SK-N-SH (cell line): ENCODE data around the gene DCAF17. TPM values are rescaled to one million over a fixed set of nuclear protein-coding genes. Genes with fewer than 3 reads are reported as not detected.

ENCODE experiments used
- CTCF ChIA-PET: fragments of 300-600, 350-600 bp; formaldehyde crosslinking; extraction: SDS; loops from one replicate; lab custom pipeline; 2021; lab: Yijun Ruan, JAX
- POLR2A ChIA-PET: fragments of 350-600 bp; sonication (Branson Sonifier 250); formaldehyde crosslinking; extraction: SDS; loops from one replicate; lab custom pipeline; 2020; ENCODE audit warnings: antibody characterized with exemption, inconsistent platforms; lab: Yijun Ruan, JAX
- DNase-seq: peaks from one replicate; pipeline ENCODE4 v3.0.0; 2012
- H2AFZ ChIP-seq: fragments of 200-600 bp; sonication (generic); 2 replicates; pipeline ENCODE4 v1.8.1; 2016; ENCODE audit warnings: antibody characterized with exemption, mild to moderate bottlenecking, low read depth
- H3F3A ChIP-seq: fragments of 200-600 bp; sonication (generic); replicated peaks from 2 replicates; pipeline ENCODE3; 2016; ENCODE audit warnings: antibody characterized with exemption, mild to moderate bottlenecking; ENCODE audit not compliant: insufficient read depth
- H3K27ac ChIP-seq, 2 experiments: fragments of 200-500 bp in 1 of 2; fragments of 200-600 bp in 1 of 2; sonication (Bioruptor generic) in 1 of 2; sonication (generic), shearing (Covaris generic) in 1 of 2; 2 replicates each; pipeline versions ENCODE4 v1.5.1 to v1.6.1; 2014 to 2016; ENCODE audit warnings: low read depth in 2 of 2, inconsistent platforms in 1 of 2, low read length in 1 of 2, mild to moderate bottlenecking in 1 of 2, mixed read lengths in 1 of 2
- H3K27me3 ChIP-seq: fragments of 200-600 bp; sonication (generic), shearing (Covaris generic); 2 replicates; pipeline ENCODE4 v1.6.1; 2016; ENCODE audit warnings: mixed run types; ENCODE audit not compliant: insufficient read depth
- H3K36me3 ChIP-seq, 2 experiments: fragments of 200-500 bp in 1 of 2; fragments of 200-600 bp in 1 of 2; sonication (Bioruptor generic) in 1 of 2; sonication (generic) in 1 of 2; replicated peaks in 1 of 2; 2 replicates each; pipeline versions ENCODE3 to v1.5.1; 2014 to 2016; ENCODE audit warnings: low read length in 1 of 2, mild to moderate bottlenecking in 1 of 2; ENCODE audit not compliant: insufficient read depth in 2 of 2, control insufficient read depth in 1 of 2
- H3K4me1 ChIP-seq, 2 experiments: fragments of 200-500 bp in 1 of 2; fragments of 200-600 bp in 1 of 2; sonication (Bioruptor generic) in 1 of 2; sonication (generic), shearing (Covaris generic) in 1 of 2; 2 replicates each; pipeline versions ENCODE4 v1.5.1 to v1.6.1; 2014 to 2016; ENCODE audit warnings: low read depth in 1 of 2, low read length in 1 of 2, mixed run types in 1 of 2; ENCODE audit not compliant: insufficient read depth in 2 of 2, control insufficient read depth in 1 of 2
- H3K4me2 ChIP-seq: fragments of 200-600 bp; sonication (generic), shearing (Covaris generic); 2 replicates; pipeline ENCODE4 v1.6.1; 2017; ENCODE audit warnings: mixed run types
- H3K4me3 ChIP-seq, 2 experiments: fragments of 200-500 bp in 1 of 2; fragments of 200-600 bp in 1 of 2; sonication (Bioruptor generic) in 1 of 2; sonication (generic), shearing (Covaris generic) in 1 of 2; 2 replicates each; pipeline versions ENCODE4 v1.5.1 to v1.8.1; 2014 to 2016; ENCODE audit warnings: low read depth in 2 of 2, inconsistent platforms in 1 of 2, low read length in 1 of 2, mild to moderate bottlenecking in 1 of 2, mixed read lengths in 1 of 2, moderate library complexity in 1 of 2
- H3K79me2 ChIP-seq: fragments of 200-600 bp; sonication (generic); 2 replicates; pipeline ENCODE4 v1.8.1; 2017; ENCODE audit warnings: mild to moderate bottlenecking; ENCODE audit not compliant: insufficient read depth
- H3K9ac ChIP-seq: fragments of 200-600 bp; sonication (generic); 2 replicates; pipeline ENCODE4 v1.6.1; 2017; ENCODE audit warnings: mixed run types
- H3K9me2 ChIP-seq: fragments of 200-600 bp; sonication (generic); 2 replicates; pipeline ENCODE4 v1.6.1; 2017; ENCODE audit warnings: mixed run types
- H3K9me3 ChIP-seq: fragments of 200-600 bp; sonication (generic); 2 replicates; pipeline ENCODE4 v1.6.1; 2017; ENCODE audit warnings: mixed run types, mild to moderate bottlenecking, moderate library complexity
- H4K20me1 ChIP-seq: fragments of 200-600 bp; sonication (generic); 2 replicates; pipeline ENCODE4 v1.6.1; 2017; ENCODE audit warnings: mild to moderate bottlenecking, mixed run types; ENCODE audit not compliant: insufficient read depth
- CHD2 ChIP-seq: fragments of 150-350 bp; IDR thresholded peaks from 2 replicates; pipeline ENCODE4 v1.6.1; 2018; ENCODE audit warnings: low read length; ENCODE audit not compliant: partially characterized antibody
- ELF1 ChIP-seq: IDR thresholded peaks from 2 replicates; pipeline ENCODE4 v1.4.0; 2012
- EP300 ChIP-seq, 2 experiments: IDR thresholded peaks; 2 replicates each; pipeline versions ENCODE4 v1.4.0 to v1.6.1; 2012; ENCODE audit warnings: borderline replicate concordance in 1 of 2, low read depth in 1 of 2, low read length in 1 of 2
- EZH2phosphoT487 ChIP-seq: fragments of 200-600 bp; sonication (generic); IDR thresholded peaks from 2 replicates; pipeline ENCODE4 v1.6.1; 2017; ENCODE audit warnings: low read depth, mixed run types, mild to moderate bottlenecking, antibody characterized with exemption, moderate library complexity, borderline replicate concordance
- FOSL2 ChIP-seq: IDR thresholded peaks from 2 replicates; pipeline ENCODE4 v1.4.0; 2012; ENCODE audit warnings: low read depth, mild to moderate bottlenecking, moderate library complexity, borderline replicate concordance
- FOXJ3 ChIP-seq: sonication (generic); formaldehyde crosslinking; IDR thresholded peaks from 2 replicates; pipeline ENCODE4 v1.5.1; 2020; ENCODE audit warnings: mild to moderate bottlenecking, missing genetic modification reagents
- GABPA ChIP-seq: IDR thresholded peaks from 2 replicates; pipeline ENCODE4 v1.4.0; 2012; ENCODE audit warnings: low read depth, mild to moderate bottlenecking
- JUND ChIP-seq: IDR thresholded peaks from 2 replicates; pipeline ENCODE4 v1.4.0; 2012
- MXI1 ChIP-seq: IDR thresholded peaks from 2 replicates; pipeline ENCODE4 v1.6.1; 2012; ENCODE audit warnings: mild to moderate bottlenecking, low read depth, low read length, improper control_type of control experiment
- NRF1 ChIP-seq: IDR thresholded peaks from 2 replicates; pipeline ENCODE4 v1.6.1; 2012; ENCODE audit warnings: low read depth, mild to moderate bottlenecking, low read length
- POLR2AphosphoS5 ChIP-seq: IDR thresholded peaks from 2 replicates; pipeline ENCODE4 v1.6.1; 2012; ENCODE audit warnings: low read depth, low read length
- RAD21 ChIP-seq: IDR thresholded peaks from 2 replicates; pipeline ENCODE4 v1.6.1; 2012; ENCODE audit warnings: mild to moderate bottlenecking, low read length
- RCOR1 ChIP-seq: fragments of 150-350 bp; IDR thresholded peaks from 2 replicates; pipeline ENCODE4 v1.6.1; 2017; ENCODE audit warnings: antibody characterized with exemption, low read length
- RXRA ChIP-seq: IDR thresholded peaks from 2 replicates; pipeline ENCODE4 v1.4.0; 2012; ENCODE audit warnings: low read depth, mild to moderate bottlenecking, borderline replicate concordance
- SIN3A ChIP-seq: IDR thresholded peaks from 2 replicates; pipeline ENCODE4 v1.6.1; 2012; ENCODE audit warnings: low read depth, mild to moderate bottlenecking, low read length, moderate library complexity, borderline replicate concordance
- SMC3 ChIP-seq: IDR thresholded peaks from 2 replicates; pipeline ENCODE4 v1.6.1; 2012; ENCODE audit warnings: low read depth, low read length, improper control_type of control experiment
- TCF12 ChIP-seq: IDR thresholded peaks from 2 replicates; pipeline ENCODE4 v1.4.0; 2012
- TEAD4 ChIP-seq: IDR thresholded peaks from 2 replicates; pipeline ENCODE4 v1.4.0; 2012; ENCODE audit warnings: mild to moderate bottlenecking, borderline replicate concordance; ENCODE audit not compliant: insufficient read depth
- YY1 ChIP-seq: IDR thresholded peaks from 2 replicates; pipeline ENCODE4 v1.4.0; 2012; ENCODE audit warnings: low read depth, mild to moderate bottlenecking
- WGBS: methylation state at CpG from one replicate; pipeline ENCODE4 v1.1.6; 2017; ENCODE audit warnings: low lambda C conversion rate; 5-methylcytosine and 5-hydroxymethylcytosine counted together
- polyA plus RNA-seq, 3 experiments: library from polyadenylated mRNA; depleted of rRNA; stranded (reverse); fragments of >200 nt; gene quantifications; 2 replicates each; pipeline ENCODE4 v1.2.3, GENCODE V29; 2012
- TF ChIP-seq, protein P1 (sequence below): IDR thresholded peaks from 2 replicates; pipeline ENCODE4; 2012
- TF ChIP-seq, protein P2 (sequence below): IDR thresholded peaks from 2 replicates; pipeline ENCODE4 v1.4.0; 2012; ENCODE audit warnings: low read depth
- TF ChIP-seq, protein P3 (sequence below): IDR thresholded peaks from 2 replicates; pipeline ENCODE4 v1.6.1; 2012; ENCODE audit warnings: mild to moderate bottlenecking, low read depth, low read length, moderate library complexity
- TF ChIP-seq, protein P4 (sequence below): fragments of 150-350 bp; IDR thresholded peaks from 2 replicates; pipeline ENCODE4 v1.6.1; 2017; ENCODE audit warnings: antibody characterized with exemption, low read length, low read depth, borderline replicate concordance
- TF ChIP-seq, protein P5 (sequence below): fragments of 200-600 bp; sonication (generic); IDR thresholded peaks from 2 replicates; pipeline ENCODE4 v1.6.1; 2017; ENCODE audit warnings: antibody characterized with exemption, mild to moderate bottlenecking, moderate library complexity
- TF ChIP-seq, protein P6 (sequence below): fragments of 150-350 bp; IDR thresholded peaks from 2 replicates; pipeline ENCODE4 v1.6.1; 2016; ENCODE audit warnings: mild to moderate bottlenecking, low read depth, low read length

DCAF17 gene
- polyA plus RNA-seq, 1 of the 3 experiments (the other 2 are of a cell fraction), result 4.9 TPM

DNA sequence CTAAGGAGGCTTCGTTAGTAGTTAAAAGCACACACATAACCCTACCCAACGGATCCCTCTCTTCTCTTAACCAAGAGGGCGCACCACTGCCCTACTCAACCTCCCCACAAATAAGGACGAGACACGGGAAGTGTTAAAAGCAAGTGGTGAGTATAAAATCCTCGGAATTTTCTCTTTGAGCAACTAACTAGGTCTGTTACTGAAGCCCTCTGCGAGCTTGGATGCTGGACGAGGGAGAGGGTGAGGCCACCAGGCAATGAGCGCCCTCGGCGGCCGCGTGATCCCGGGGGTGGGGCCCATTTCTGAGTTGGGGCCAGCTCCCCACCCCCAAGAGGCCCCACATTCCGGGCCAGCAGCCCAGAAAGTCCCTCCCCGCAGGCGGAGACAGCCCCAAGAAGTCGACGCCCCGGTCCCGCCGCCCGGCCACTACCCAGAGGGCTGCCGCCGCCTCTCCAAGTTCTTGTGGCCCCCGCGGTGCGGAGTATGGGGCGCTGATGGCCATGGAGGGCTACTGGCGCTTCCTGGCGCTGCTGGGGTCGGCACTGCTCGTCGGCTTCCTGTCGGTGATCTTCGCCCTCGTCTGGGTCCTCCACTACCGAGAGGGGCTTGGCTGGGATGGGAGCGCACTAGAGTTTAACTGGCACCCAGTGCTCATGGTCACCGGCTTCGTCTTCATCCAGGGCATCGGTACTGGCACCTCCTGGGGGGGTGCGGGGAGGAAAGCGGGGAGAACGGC is 88.2 kb downstream of the DCAF17 start, which contains the start of gene CYBRD1:
TSS of gene CYBRD1 (plus strand) at position 423 of the 736 bp plus-strand sequence. CDS start at position 495, 72 bp downstream.
- Histone ChIP-seq H3K36me3 (no peaks in the 10 kb centered on the region), H3F3A (peaks cover 6% of the 10 kb centered on the region), H3K4me2 (peak within 1 kb of the TSS; percentile 98), H3K9me3 (no peaks in the 10 kb centered on the region), H3K27me3 (no peaks in the 10 kb centered on the region), H3K79me2 (peaks cover 42% of the 10 kb centered on the region), H2AFZ (peak within 1 kb of the TSS; percentile 90), H4K20me1 (no peaks in the 10 kb centered on the region), H3K4me1 (peaks cover 0 to 15% of the 10 kb centered on the region in 2 experiments; a peak in 2 of 4 replicates), H3K27ac (peak within 1 kb of the TSS; percentile 72 to 75), H3K9ac (peak within 1 kb of the TSS; percentile 86), H3K9me2 (no peaks in the 10 kb centered on the region), H3K4me3 (peak within 1 kb of the TSS; percentile 81 to 93)
- ChIA-PET CTCF (interaction anchor here (1.2 to 1.5 kb wide), 3 partner anchors 8 to 106 kb away, joined by 3 to 5 read pairs (median 5); no protein-coding TSS in a partner anchor), POLR2A (no interaction called here)
- WGBS, result 16% methylated on average over 14 of the region's 45 CpGs
- DNase-seq, result peak; percentile 78
- TF ChIP-seq, protein P1, sequence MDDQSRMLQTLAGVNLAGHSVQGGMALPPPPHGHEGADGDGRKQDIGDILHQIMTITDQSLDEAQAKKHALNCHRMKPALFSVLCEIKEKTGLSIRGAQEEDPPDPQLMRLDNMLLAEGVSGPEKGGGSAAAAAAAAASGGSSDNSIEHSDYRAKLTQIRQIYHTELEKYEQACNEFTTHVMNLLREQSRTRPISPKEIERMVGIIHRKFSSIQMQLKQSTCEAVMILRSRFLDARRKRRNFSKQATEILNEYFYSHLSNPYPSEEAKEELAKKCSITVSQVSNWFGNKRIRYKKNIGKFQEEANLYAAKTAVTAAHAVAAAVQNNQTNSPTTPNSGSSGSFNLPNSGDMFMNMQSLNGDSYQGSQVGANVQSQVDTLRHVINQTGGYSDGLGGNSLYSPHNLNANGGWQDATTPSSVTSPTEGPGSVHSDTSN, result no peak
- TF ChIP-seq, protein P2, sequence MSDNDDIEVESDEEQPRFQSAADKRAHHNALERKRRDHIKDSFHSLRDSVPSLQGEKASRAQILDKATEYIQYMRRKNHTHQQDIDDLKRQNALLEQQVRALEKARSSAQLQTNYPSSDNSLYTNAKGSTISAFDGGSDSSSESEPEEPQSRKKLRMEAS, result peak; percentile 56; the same call in 1 of the 2 replicates
- no peak for TF ChIP-seq RXRA
- no peak for TF ChIP-seq SMC3
- TF ChIP-seq SIN3A, result no peak
- peak; percentile 77 for TF ChIP-seq POLR2AphosphoS5
- TF ChIP-seq MXI1, result no peak
- peak in 1 of 2 experiments; percentile 19; a peak in 1 of 4 replicates for TF ChIP-seq EP300 (IDR thresholded peaks at IDR 0.05; ENCODE audit: borderline replicate concordance in 1 of 2, low read depth in 1 of 2, low read length in 1 of 2)
- no peak for TF ChIP-seq FOXJ3
- TF ChIP-seq RAD21, result no peak
- TF ChIP-seq RCOR1, result no peak
- TF ChIP-seq CHD2, result no peak
- TF ChIP-seq EZH2phosphoT487, result no peak
- no peak for TF ChIP-seq JUND
- 0 out of 2 replicates have a peak, but pooled peaks have one; percentile 32 for TF ChIP-seq TEAD4
- TF ChIP-seq TCF12, result no peak
- TF ChIP-seq ELF1, result no peak
- TF ChIP-seq, protein P3, sequence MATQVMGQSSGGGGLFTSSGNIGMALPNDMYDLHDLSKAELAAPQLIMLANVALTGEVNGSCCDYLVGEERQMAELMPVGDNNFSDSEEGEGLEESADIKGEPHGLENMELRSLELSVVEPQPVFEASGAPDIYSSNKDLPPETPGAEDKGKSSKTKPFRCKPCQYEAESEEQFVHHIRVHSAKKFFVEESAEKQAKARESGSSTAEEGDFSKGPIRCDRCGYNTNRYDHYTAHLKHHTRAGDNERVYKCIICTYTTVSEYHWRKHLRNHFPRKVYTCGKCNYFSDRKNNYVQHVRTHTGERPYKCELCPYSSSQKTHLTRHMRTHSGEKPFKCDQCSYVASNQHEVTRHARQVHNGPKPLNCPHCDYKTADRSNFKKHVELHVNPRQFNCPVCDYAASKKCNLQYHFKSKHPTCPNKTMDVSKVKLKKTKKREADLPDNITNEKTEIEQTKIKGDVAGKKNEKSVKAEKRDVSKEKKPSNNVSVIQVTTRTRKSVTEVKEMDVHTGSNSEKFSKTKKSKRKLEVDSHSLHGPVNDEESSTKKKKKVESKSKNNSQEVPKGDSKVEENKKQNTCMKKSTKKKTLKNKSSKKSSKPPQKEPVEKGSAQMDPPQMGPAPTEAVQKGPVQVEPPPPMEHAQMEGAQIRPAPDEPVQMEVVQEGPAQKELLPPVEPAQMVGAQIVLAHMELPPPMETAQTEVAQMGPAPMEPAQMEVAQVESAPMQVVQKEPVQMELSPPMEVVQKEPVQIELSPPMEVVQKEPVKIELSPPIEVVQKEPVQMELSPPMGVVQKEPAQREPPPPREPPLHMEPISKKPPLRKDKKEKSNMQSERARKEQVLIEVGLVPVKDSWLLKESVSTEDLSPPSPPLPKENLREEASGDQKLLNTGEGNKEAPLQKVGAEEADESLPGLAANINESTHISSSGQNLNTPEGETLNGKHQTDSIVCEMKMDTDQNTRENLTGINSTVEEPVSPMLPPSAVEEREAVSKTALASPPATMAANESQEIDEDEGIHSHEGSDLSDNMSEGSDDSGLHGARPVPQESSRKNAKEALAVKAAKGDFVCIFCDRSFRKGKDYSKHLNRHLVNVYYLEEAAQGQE, result no peak
- TF ChIP-seq, protein P4, sequence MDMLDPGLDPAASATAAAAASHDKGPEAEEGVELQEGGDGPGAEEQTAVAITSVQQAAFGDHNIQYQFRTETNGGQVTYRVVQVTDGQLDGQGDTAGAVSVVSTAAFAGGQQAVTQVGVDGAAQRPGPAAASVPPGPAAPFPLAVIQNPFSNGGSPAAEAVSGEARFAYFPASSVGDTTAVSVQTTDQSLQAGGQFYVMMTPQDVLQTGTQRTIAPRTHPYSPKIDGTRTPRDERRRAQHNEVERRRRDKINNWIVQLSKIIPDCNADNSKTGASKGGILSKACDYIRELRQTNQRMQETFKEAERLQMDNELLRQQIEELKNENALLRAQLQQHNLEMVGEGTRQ, result no peak
- TF ChIP-seq, protein P5, sequence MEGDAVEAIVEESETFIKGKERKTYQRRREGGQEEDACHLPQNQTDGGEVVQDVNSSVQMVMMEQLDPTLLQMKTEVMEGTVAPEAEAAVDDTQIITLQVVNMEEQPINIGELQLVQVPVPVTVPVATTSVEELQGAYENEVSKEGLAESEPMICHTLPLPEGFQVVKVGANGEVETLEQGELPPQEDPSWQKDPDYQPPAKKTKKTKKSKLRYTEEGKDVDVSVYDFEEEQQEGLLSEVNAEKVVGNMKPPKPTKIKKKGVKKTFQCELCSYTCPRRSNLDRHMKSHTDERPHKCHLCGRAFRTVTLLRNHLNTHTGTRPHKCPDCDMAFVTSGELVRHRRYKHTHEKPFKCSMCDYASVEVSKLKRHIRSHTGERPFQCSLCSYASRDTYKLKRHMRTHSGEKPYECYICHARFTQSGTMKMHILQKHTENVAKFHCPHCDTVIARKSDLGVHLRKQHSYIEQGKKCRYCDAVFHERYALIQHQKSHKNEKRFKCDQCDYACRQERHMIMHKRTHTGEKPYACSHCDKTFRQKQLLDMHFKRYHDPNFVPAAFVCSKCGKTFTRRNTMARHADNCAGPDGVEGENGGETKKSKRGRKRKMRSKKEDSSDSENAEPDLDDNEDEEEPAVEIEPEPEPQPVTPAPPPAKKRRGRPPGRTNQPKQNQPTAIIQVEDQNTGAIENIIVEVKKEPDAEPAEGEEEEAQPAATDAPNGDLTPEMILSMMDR, result peak; percentile 20; the same call in 1 of the 2 replicates
- no peak for TF ChIP-seq GABPA
- TF ChIP-seq YY1, result no peak
- TF ChIP-seq, protein P6, sequence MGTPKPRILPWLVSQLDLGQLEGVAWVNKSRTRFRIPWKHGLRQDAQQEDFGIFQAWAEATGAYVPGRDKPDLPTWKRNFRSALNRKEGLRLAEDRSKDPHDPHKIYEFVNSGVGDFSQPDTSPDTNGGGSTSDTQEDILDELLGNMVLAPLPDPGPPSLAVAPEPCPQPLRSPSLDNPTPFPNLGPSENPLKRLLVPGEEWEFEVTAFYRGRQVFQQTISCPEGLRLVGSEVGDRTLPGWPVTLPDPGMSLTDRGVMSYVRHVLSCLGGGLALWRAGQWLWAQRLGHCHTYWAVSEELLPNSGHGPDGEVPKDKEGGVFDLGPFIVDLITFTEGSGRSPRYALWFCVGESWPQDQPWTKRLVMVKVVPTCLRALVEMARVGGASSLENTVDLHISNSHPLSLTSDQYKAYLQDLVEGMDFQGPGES, result no peak
- TF ChIP-seq FOSL2, result no peak
- TF ChIP-seq NRF1, result no peak
